IMR-90 (cell line): ENCODE data around the gene RXFP4. TPM values are rescaled to one million over a fixed set of nuclear protein-coding genes. Genes with fewer than 3 reads are reported as not detected.

Source experiments
- ATAC-seq: fragments of 200-7000 bp; cut with Tn5 transposase; 2 replicates; pipeline ENCODE4 v1.9.1; 2020; ENCODE audit warnings: low read depth, mild to moderate bottlenecking, moderate library complexity
- BruUV-seq: library from RNA; stranded (reverse); fragments of 400-500 nt; replicated peaks from 2 replicates; lab custom pipeline; 2021; lab: Mats Ljungman, UMichigan
- CTCF ChIA-PET: fragments of 300-600 bp; formaldehyde crosslinking; extraction: SDS; loops from one replicate; lab custom pipeline; 2021; ENCODE audit warnings: antibody characterized with exemption; lab: Yijun Ruan, JAX
- POLR2A ChIA-PET: fragments of 300-600 bp; sonication (Branson Sonifier 250); formaldehyde crosslinking; loops from one replicate; lab custom pipeline; 2022; ENCODE audit warnings: antibody characterized with exemption; ENCODE audit not compliant: unreplicated experiment; lab: Charles Lee
- DNase-seq: peaks from one replicate; pipeline ENCODE4 v3.0.0; 2013
- H2AFZ ChIP-seq: replicated peaks from 2 replicates; pipeline ENCODE3; 2013; ENCODE audit warnings: low read length, mild to moderate bottlenecking; ENCODE audit not compliant: poor library complexity
- H2AK5ac ChIP-seq: 2 replicates; pipeline ENCODE4 v1.6.1; 2013; ENCODE audit warnings: low read depth, low read length, inconsistent platforms
- H2AK9ac ChIP-seq: replicated peaks from 2 replicates; pipeline ENCODE3; 2013; ENCODE audit warnings: mild to moderate bottlenecking, low read depth, low read length, moderate library complexity; ENCODE audit not compliant: poor library complexity
- H2BK120ac ChIP-seq: 2 replicates; pipeline ENCODE4 v1.6.1; 2013; ENCODE audit warnings: low read depth, low read length, inconsistent platforms
- H2BK15ac ChIP-seq: 3 replicates; pipeline ENCODE4 v1.6.1; 2013; ENCODE audit warnings: low read depth, low read length, inconsistent platforms
- H2BK20ac ChIP-seq: 2 replicates; pipeline ENCODE4 v1.6.1; 2013; ENCODE audit warnings: low read depth, mild to moderate bottlenecking, inconsistent platforms, low read length, moderate library complexity
- H2BK5ac ChIP-seq: 2 replicates; pipeline ENCODE4 v1.6.1; 2013; ENCODE audit warnings: mild to moderate bottlenecking, low read depth, low read length, inconsistent platforms; ENCODE audit not compliant: poor library complexity, severe bottlenecking
- H3K14ac ChIP-seq: replicated peaks from 2 replicates; pipeline ENCODE4 v1.6.1; 2013; ENCODE audit warnings: low read depth, low read length, inconsistent platforms
- H3K18ac ChIP-seq: 2 replicates; pipeline ENCODE4 v1.6.1; 2013; ENCODE audit warnings: low read depth, low read length, control low read depth
- H3K23ac ChIP-seq: 2 replicates; pipeline ENCODE4 v1.6.1; 2013; ENCODE audit warnings: low read depth, low read length, inconsistent platforms
- H3K27ac ChIP-seq: 2 replicates; pipeline ENCODE4 v1.5.1; 2013; ENCODE audit warnings: mild to moderate bottlenecking, control low read depth, low read length; ENCODE audit not compliant: insufficient read depth
- H3K27me3 ChIP-seq: 2 replicates; pipeline ENCODE4 v1.6.1; 2013; ENCODE audit warnings: low read length; ENCODE audit not compliant: control insufficient read depth, insufficient read depth
- H3K36me3 ChIP-seq: 2 replicates; pipeline ENCODE4 v1.6.1; 2013; ENCODE audit warnings: low read length, mixed read lengths; ENCODE audit not compliant: control insufficient read depth, insufficient read depth
- H3K4ac ChIP-seq: 2 replicates; pipeline ENCODE4 v1.6.1; 2013; ENCODE audit warnings: low read depth, low read length, inconsistent platforms
- H3K4me1 ChIP-seq: 2 replicates; pipeline ENCODE4 v1.6.1; 2013; ENCODE audit warnings: low read length, mixed read lengths; ENCODE audit not compliant: control insufficient read depth, insufficient read depth
- H3K4me2 ChIP-seq: 2 replicates; pipeline ENCODE4 v1.6.1; 2013; ENCODE audit warnings: low read depth, mild to moderate bottlenecking, control low read depth, low read length, moderate library complexity
- H3K4me3 ChIP-seq: 2 replicates; pipeline ENCODE4 v1.5.1; 2013; ENCODE audit warnings: low read depth, mild to moderate bottlenecking, control low read depth, low read length, moderate library complexity; ENCODE audit not compliant: insufficient read depth
- H3K56ac ChIP-seq: 2 replicates; pipeline ENCODE4 v1.6.1; 2013; ENCODE audit warnings: low read length, inconsistent platforms; ENCODE audit not compliant: insufficient read depth; ENCODE audit errors: extremely low read depth
- H3K79me1 ChIP-seq, 2 experiments: 2 replicates each; pipeline ENCODE4 v1.6.1; 2013; ENCODE audit warnings: low read length in 2 of 2, inconsistent platforms in 1 of 2, low read depth in 1 of 2
- H3K9ac ChIP-seq: 2 replicates; pipeline ENCODE4 v1.6.1; 2013; ENCODE audit warnings: low read depth, low read length, control low read depth
- H3K9me1 ChIP-seq: 2 replicates; pipeline ENCODE4 v1.6.1; 2013; ENCODE audit warnings: low read length, inconsistent platforms; ENCODE audit not compliant: insufficient read depth
- H3K9me3 ChIP-seq: 2 replicates; pipeline ENCODE4 v1.6.1; 2013; ENCODE audit warnings: low read length; ENCODE audit not compliant: control insufficient read depth, insufficient read depth
- H4K20me1 ChIP-seq: 2 replicates; pipeline ENCODE4 v1.6.1; 2013; ENCODE audit warnings: low read length, inconsistent platforms; ENCODE audit not compliant: insufficient read depth
- H4K5ac ChIP-seq: 2 replicates; pipeline ENCODE4 v1.6.1; 2013; ENCODE audit warnings: mild to moderate bottlenecking, low read depth, low read length, control low read depth
- H4K8ac ChIP-seq, 2 experiments: 2 replicates each; pipeline ENCODE4 v1.6.1; 2013; ENCODE audit warnings: low read depth in 2 of 2, low read length in 2 of 2, control low read depth in 1 of 2, inconsistent platforms in 1 of 2
- H4K91ac ChIP-seq: 2 replicates; pipeline ENCODE4 v1.6.1; 2013; ENCODE audit warnings: low read depth, low read length, inconsistent platforms; ENCODE audit not compliant: insufficient read depth
- BHLHE40 ChIP-seq: fragments of 150-350 bp; IDR thresholded peaks from 2 replicates; pipeline ENCODE4 v1.6.1; 2016; ENCODE audit warnings: mild to moderate bottlenecking, low read depth, low read length
- CEBPB ChIP-seq: IDR thresholded peaks from 2 replicates; pipeline ENCODE4 v1.6.1; 2012; ENCODE audit warnings: low read depth, low read length, improper control_type of control experiment
- FOS ChIP-seq: fragments of 150-350 bp; IDR thresholded peaks from 2 replicates; pipeline ENCODE4 v1.6.1; 2016; ENCODE audit warnings: low read depth, low read length
- MAFK ChIP-seq: IDR thresholded peaks from 2 replicates; pipeline ENCODE4 v1.6.1; 2012; ENCODE audit warnings: low read depth, low read length, improper control_type of control experiment
- MAZ ChIP-seq: IDR thresholded peaks from 2 replicates; pipeline ENCODE4 v1.6.1; 2012; ENCODE audit warnings: low read depth, mild to moderate bottlenecking, low read length, improper control_type of control experiment, moderate library complexity, borderline replicate concordance
- MXI1 ChIP-seq: IDR thresholded peaks from 2 replicates; pipeline ENCODE4 v1.6.1; 2012; ENCODE audit warnings: low read depth, mild to moderate bottlenecking, low read length, moderate library complexity, borderline replicate concordance
- POLR2A ChIP-seq: IDR thresholded peaks from 2 replicates; pipeline ENCODE4 v1.6.1; 2012; ENCODE audit warnings: mild to moderate bottlenecking, low read depth, low read length
- RAD21 ChIP-seq: IDR thresholded peaks from 2 replicates; pipeline ENCODE4 v1.6.1; 2012; ENCODE audit warnings: low read length, improper control_type of control experiment
- RFX5 ChIP-seq: IDR thresholded peaks from 2 replicates; pipeline ENCODE4 v1.8.0; 2012; ENCODE audit warnings: low read depth, mild to moderate bottlenecking, low read length, moderate library complexity
- WGBS, 2 experiments: methylation state at CpG; one replicate each; pipeline versions ENCODE4 v1.1.5 to v1.1.7; 2013; ENCODE audit warnings: missing lambda C conversion rate in 2 of 2; ENCODE audit not compliant: insufficient read length in 1 of 2; ENCODE audit errors: extremely low coverage in 2 of 2; 5-methylcytosine and 5-hydroxymethylcytosine counted together
- dilution Hi-C: fragments of 300-500 bp; cut with HindIII; formaldehyde crosslinking; loops from one replicate; pipeline ENCODE4 v1.14.3; 2018; ENCODE audit warnings: low sequenced_read_pairs; ENCODE audit not compliant: unreplicated experiment
- in situ Hi-C: fragments of 300-500 bp; cut with MboI; formaldehyde crosslinking; loops from 3 replicates; pipeline ENCODE4 v1.14.3; 2019; ENCODE audit warnings: low sequenced_read_pairs, inconsistent platforms, mixed read lengths
- intact Hi-C: fragments of 100-400 bp; cut with micrococcal nuclease; formaldehyde crosslinking; loops from 2 replicates; pipeline ENCODE4 v1.10.0; 2022
- polyA plus RNA-seq, 3 experiments: library from polyadenylated mRNA; depleted of rRNA; stranded (reverse); fragments of >200 nt; gene quantifications; 2 replicates each; pipeline ENCODE4 v1.2.3, GENCODE V29; 2012; ENCODE audit warnings: low replicate concordance in 1 of 3
- total RNA-seq: library from RNA; depleted of rRNA; stranded (reverse); fragments of >200 nt; gene quantifications from 2 replicates; pipeline ENCODE4 v1.2.3, GENCODE V29; 2012
- TF ChIP-seq, protein P1 (sequence below): fragments of 150-350 bp; IDR thresholded peaks from 2 replicates; pipeline ENCODE4 v1.6.1; 2016; ENCODE audit warnings: low read depth, mild to moderate bottlenecking, low read length, moderate library complexity, borderline replicate concordance

RXFP4 gene
- total and polyA plus RNA-seq, 2 of the 4 experiments (the other 2 are of a cell fraction): not detected

DNA sequence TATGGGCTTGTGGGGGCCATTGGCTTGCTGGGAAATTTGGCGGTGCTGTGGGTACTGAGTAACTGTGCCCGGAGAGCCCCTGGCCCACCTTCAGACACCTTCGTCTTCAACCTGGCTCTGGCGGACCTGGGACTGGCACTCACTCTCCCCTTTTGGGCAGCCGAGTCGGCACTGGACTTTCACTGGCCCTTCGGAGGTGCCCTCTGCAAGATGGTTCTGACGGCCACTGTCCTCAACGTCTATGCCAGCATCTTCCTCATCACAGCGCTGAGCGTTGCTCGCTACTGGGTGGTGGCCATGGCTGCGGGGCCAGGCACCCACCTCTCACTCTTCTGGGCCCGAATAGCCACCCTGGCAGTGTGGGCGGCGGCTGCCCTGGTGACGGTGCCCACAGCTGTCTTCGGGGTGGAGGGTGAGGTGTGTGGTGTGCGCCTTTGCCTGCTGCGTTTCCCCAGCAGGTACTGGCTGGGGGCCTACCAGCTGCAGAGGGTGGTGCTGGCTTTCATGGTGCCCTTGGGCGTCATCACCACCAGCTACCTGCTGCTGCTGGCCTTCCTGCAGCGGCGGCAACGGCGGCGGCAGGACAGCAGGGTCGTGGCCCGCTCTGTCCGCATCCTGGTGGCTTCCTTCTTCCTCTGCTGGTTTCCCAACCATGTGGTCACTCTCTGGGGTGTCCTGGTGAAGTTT, 550 bp downstream of the RXFP4 start:
- no peak overlapping the region for H3K23ac ChIP-seq
- 94% methylated on average over 12 of the region's 29 CpGs; no CpG with 5 or more reads in 1 of the 2 experiments for WGBS, 2 experiments
- H3K14ac ChIP-seq: no peak overlapping the region
- H2BK5ac ChIP-seq: no peak overlapping the region
- 0 out of 2 replicates have a peak overlapping the region, but pooled peaks have one; percentile 36 for H3K4ac ChIP-seq
- TF ChIP-seq BHLHE40 (no peak), MXI1 (no peak), RAD21 (no peak), MAZ (no peak), MAFK (no peak), POLR2A (no peak), CEBPB (no peak), RFX5 (no peak), FOS (no peak)
- TF ChIP-seq, protein P1, sequence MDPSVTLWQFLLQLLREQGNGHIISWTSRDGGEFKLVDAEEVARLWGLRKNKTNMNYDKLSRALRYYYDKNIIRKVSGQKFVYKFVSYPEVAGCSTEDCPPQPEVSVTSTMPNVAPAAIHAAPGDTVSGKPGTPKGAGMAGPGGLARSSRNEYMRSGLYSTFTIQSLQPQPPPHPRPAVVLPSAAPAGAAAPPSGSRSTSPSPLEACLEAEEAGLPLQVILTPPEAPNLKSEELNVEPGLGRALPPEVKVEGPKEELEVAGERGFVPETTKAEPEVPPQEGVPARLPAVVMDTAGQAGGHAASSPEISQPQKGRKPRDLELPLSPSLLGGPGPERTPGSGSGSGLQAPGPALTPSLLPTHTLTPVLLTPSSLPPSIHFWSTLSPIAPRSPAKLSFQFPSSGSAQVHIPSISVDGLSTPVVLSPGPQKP: no peak
- H4K5ac ChIP-seq: no peak overlapping the region
- H2BK20ac ChIP-seq: no peak overlapping the region
- in situ Hi-C loops (no loop called here), dilution Hi-C loops (no loop called here), intact Hi-C loops (loop anchor here (5.0 kb wide), 1 partner anchor 35 kb away; the partner anchor contains the start of gene ARHGEF2)
- H2AK5ac ChIP-seq: no peak overlapping the region; the same call in 1 of the 2 replicates
- H4K8ac ChIP-seq: no peak overlapping the region
- ChIA-PET POLR2A (no interaction called here), CTCF (interaction anchor here (1.2 kb wide), 1 partner anchor 48 kb away, joined by 4 read pairs; no protein-coding TSS in a partner anchor)
- peak overlapping the region; percentile 67 for H2AK9ac ChIP-seq
- H2BK15ac ChIP-seq: no peak overlapping the region
- peaks cover 0 to 16% of the 10 kb centered on the region in 2 experiments; a peak in 2 of 4 replicates for H3K79me1 ChIP-seq
- H3K27me3 ChIP-seq: no peaks in the 10 kb centered on the region
- peaks cover 11% of the 10 kb centered on the region for H3K4me1 ChIP-seq
- H3K4me3 ChIP-seq: no peak overlapping the region
- peak overlapping the region; percentile 18 for H2AFZ ChIP-seq
- H3K4me2 ChIP-seq: no peak overlapping the region
- ATAC-seq (no peak), DNase-seq (no peak)
- no peak overlapping the region for H3K18ac ChIP-seq
- BruUV-seq: no TSS peak
- H4K91ac ChIP-seq: no peak overlapping the region
- H3K27ac ChIP-seq: no peak overlapping the region
- no peak overlapping the region; the same call in 1 of the 2 replicates for H2BK120ac ChIP-seq
- no peak overlapping the region for H3K56ac ChIP-seq
- no peak overlapping the region for H3K9ac ChIP-seq
- peaks cover 23% of the 10 kb centered on the region; the same call in 1 of the 2 replicates for H4K20me1 ChIP-seq
- no peaks in the 10 kb centered on the region for H3K9me3 ChIP-seq
- peaks cover 10% of the 10 kb centered on the region; the same call in 1 of the 2 replicates for H3K9me1 ChIP-seq
- peaks cover 15% of the 10 kb centered on the region for H3K36me3 ChIP-seq
